ENCODE data around the gene FAM161B.
"Not testable (repeated sequence)": the region's sequence is repeated elsewhere in the genome, so short reads cannot be mapped to it uniquely, and the experiment has no call there.

Gene FAM161B

GRCh38 chr14:73919457-73919856, 30.4 kb downstream of the FAM161B start:
- H2BK120ac ChIP-seq (ENCODE audit: low read depth, low read length); H3K9me3 ChIP-seq (ENCODE audit: control insufficient read depth, low read length); H3K23ac ChIP-seq (ENCODE audit: low read length in 2 of 2); H2BK5ac ChIP-seq (ENCODE audit: low read depth, low read length, poor library complexity, severe bottlenecking); DNase-seq; H2AK5ac ChIP-seq (ENCODE audit: low read length, severe bottlenecking); H4K91ac ChIP-seq (ENCODE audit: low read length); H3K14ac ChIP-seq (ENCODE audit: low read length in 2 of 2); H2AFZ ChIP-seq (ENCODE audit: low read depth, low read length); H3K4me2 ChIP-seq (ENCODE audit: low read length, poor library complexity, severe bottlenecking); H3K4me1 ChIP-seq (ENCODE audit: control insufficient read depth, insufficient read depth, low read depth, low read length); H3K27ac ChIP-seq (ENCODE audit: low read length, poor library complexity, severe bottlenecking); H2BK15ac ChIP-seq (ENCODE audit: low read depth, poor library complexity, severe bottlenecking); H3K27me3 ChIP-seq (ENCODE audit: control insufficient read depth in 1 of 2, insufficient read depth in 1 of 2, low read length in 2 of 2); H3K18ac ChIP-seq (ENCODE audit: low read depth in 1 of 2, low read length in 2 of 2); H2BK12ac ChIP-seq (ENCODE audit: low read length in 2 of 2); H3K4ac ChIP-seq (ENCODE audit: low read depth in 1 of 2, low read length in 2 of 2); H3K4me3 ChIP-seq (ENCODE audit: insufficient read depth in 1 of 2, low read depth in 1 of 2, low read length in 2 of 2); H3K9ac ChIP-seq (ENCODE audit: low read length); H4K8ac ChIP-seq (ENCODE audit: low read length): not testable (repeated sequence)
- WGBS = 96% methylated on average over 2 of the region's 2 CpGs
- Histone ChIP-seq H3K36me3 (ENCODE audit: control insufficient read depth in 1 of 2, insufficient read depth in 2 of 2, low read depth in 1 of 2, low read length in 2 of 2) (peaks cover 24 to 83% of the 10 kb centered on the region in 2 experiments), H3K79me1 (replicated peaks; ENCODE audit: low read length, poor library complexity, severe bottlenecking) (peaks cover 24% of the 10 kb centered on the region)

- H3K36me3 ChIP-seq (ENCODE audit: control insufficient read depth in 1 of 2, insufficient read depth in 2 of 2, low read depth in 1 of 2, low read length in 2 of 2) = peaks cover 29 to 78% of the 10 kb centered on the region in 2 experiments
- H2AFZ ChIP-seq (ENCODE audit: low read depth, low read length) = no peak overlapping the region
- H3K79me1 ChIP-seq (replicated peaks; ENCODE audit: low read length, poor library complexity, severe bottlenecking) = peaks cover 27% of the 10 kb centered on the region
- no peak overlapping the region for H2BK120ac ChIP-seq (ENCODE audit: low read depth, low read length)
- no peak overlapping the region for H2AK5ac ChIP-seq (ENCODE audit: low read length, severe bottlenecking)
- H3K9ac ChIP-seq (ENCODE audit: low read length) = no peak overlapping the region
- no peak overlapping the region for H2BK15ac ChIP-seq (ENCODE audit: low read depth, poor library complexity, severe bottlenecking)
- 93% methylated on average over 6 of the region's 6 CpGs for WGBS
- DNase-seq = no peak
- no peak overlapping the region for H3K4me2 ChIP-seq (ENCODE audit: low read length, poor library complexity, severe bottlenecking)
- no peaks in the 10 kb centered on the region for H3K9me3 ChIP-seq (ENCODE audit: control insufficient read depth, low read length)
- no peak overlapping the region for H3K4me3 ChIP-seq (ENCODE audit: insufficient read depth in 1 of 2, low read depth in 1 of 2, low read length in 2 of 2)
- no peak overlapping the region for H3K18ac ChIP-seq (ENCODE audit: low read depth in 1 of 2, low read length in 2 of 2)
- H3K4ac ChIP-seq (ENCODE audit: low read depth in 1 of 2, low read length in 2 of 2) = no peak overlapping the region
- H2BK5ac ChIP-seq (ENCODE audit: low read depth, low read length, poor library complexity, severe bottlenecking) = no peak overlapping the region
- H3K27me3 ChIP-seq (ENCODE audit: control insufficient read depth in 1 of 2, insufficient read depth in 1 of 2, low read length in 2 of 2) = no peaks in the 10 kb centered on the region
- no peak overlapping the region for H4K8ac ChIP-seq (ENCODE audit: low read length)
- H3K23ac ChIP-seq (ENCODE audit: low read length in 2 of 2) = no peak overlapping the region
- no peak overlapping the region for H3K27ac ChIP-seq (ENCODE audit: low read length, poor library complexity, severe bottlenecking)
- H2BK12ac ChIP-seq (ENCODE audit: low read length in 2 of 2) = no peak overlapping the region
- H3K4me1 ChIP-seq (ENCODE audit: control insufficient read depth, insufficient read depth, low read depth, low read length) = no peaks in the 10 kb centered on the region
- no peak overlapping the region for H4K91ac ChIP-seq (ENCODE audit: low read length)
- no peak overlapping the region for H3K14ac ChIP-seq (ENCODE audit: low read length in 2 of 2)
These were observed 33.6 kb downstream of the FAM161B start for GRCh38 chr14:73916324-73916723.

- DNase-seq = no peak
- Histone ChIP-seq H3K4me2 (ENCODE audit: low read length, poor library complexity, severe bottlenecking) (no peak overlapping the region), H4K8ac (ENCODE audit: low read length) (no peak overlapping the region), H2BK15ac (ENCODE audit: low read depth, poor library complexity, severe bottlenecking) (no peak overlapping the region), H2BK12ac (ENCODE audit: low read length in 2 of 2) (no peak overlapping the region), H3K79me1 (replicated peaks; ENCODE audit: low read length, poor library complexity, severe bottlenecking) (peaks cover 24% of the 10 kb centered on the region), H3K9me3 (ENCODE audit: control insufficient read depth, low read length) (no peaks in the 10 kb centered on the region), H3K14ac (ENCODE audit: low read length in 2 of 2) (no peak overlapping the region), H3K4me1 (ENCODE audit: control insufficient read depth, insufficient read depth, low read depth, low read length) (no peaks in the 10 kb centered on the region), H4K91ac (ENCODE audit: low read length) (no peak overlapping the region), H3K23ac (ENCODE audit: low read length in 2 of 2) (no peak overlapping the region), H3K9ac (ENCODE audit: low read length) (no peak overlapping the region), H3K4ac (ENCODE audit: low read depth in 1 of 2, low read length in 2 of 2) (no peak overlapping the region), H3K4me3 (ENCODE audit: insufficient read depth in 1 of 2, low read depth in 1 of 2, low read length in 2 of 2) (no peak overlapping the region), H3K36me3 (ENCODE audit: control insufficient read depth in 1 of 2, insufficient read depth in 2 of 2, low read depth in 1 of 2, low read length in 2 of 2) (peaks cover 24 to 81% of the 10 kb centered on the region in 2 experiments), H2BK5ac (ENCODE audit: low read depth, low read length, poor library complexity, severe bottlenecking) (no peak overlapping the region), H3K18ac (ENCODE audit: low read depth in 1 of 2, low read length in 2 of 2) (no peak overlapping the region), H2BK120ac (ENCODE audit: low read depth, low read length) (no peak overlapping the region), H2AK5ac (ENCODE audit: low read length, severe bottlenecking) (no peak overlapping the region), H2AFZ (ENCODE audit: low read depth, low read length) (no peak overlapping the region), H3K27ac (ENCODE audit: low read length, poor library complexity, severe bottlenecking) (no peak overlapping the region), H3K27me3 (ENCODE audit: control insufficient read depth in 1 of 2, insufficient read depth in 1 of 2, low read length in 2 of 2) (no peaks in the 10 kb centered on the region)
- WGBS = 87% methylated on average over 3 of the region's 3 CpGs
These were observed 36.6 kb downstream of the FAM161B start for GRCh38 chr14:73913256-73913655.

- Histone ChIP-seq H2BK120ac (ENCODE audit: low read depth, low read length) (no peak overlapping the region), H3K9ac (ENCODE audit: low read length) (no peak overlapping the region), H3K4ac (ENCODE audit: low read depth in 1 of 2, low read length in 2 of 2) (no peak overlapping the region), H2AFZ (ENCODE audit: low read depth, low read length) (no peak overlapping the region), H3K79me1 (replicated peaks; ENCODE audit: low read length, poor library complexity, severe bottlenecking) (peaks cover 24% of the 10 kb centered on the region), H2BK12ac (ENCODE audit: low read length in 2 of 2) (no peak overlapping the region), H3K27ac (ENCODE audit: low read length, poor library complexity, severe bottlenecking) (no peak overlapping the region), H3K36me3 (ENCODE audit: control insufficient read depth in 1 of 2, insufficient read depth in 2 of 2, low read depth in 1 of 2, low read length in 2 of 2) (peaks cover 31 to 86% of the 10 kb centered on the region in 2 experiments), H3K27me3 (ENCODE audit: control insufficient read depth in 1 of 2, insufficient read depth in 1 of 2, low read length in 2 of 2) (no peaks in the 10 kb centered on the region), H3K4me3 (ENCODE audit: insufficient read depth in 1 of 2, low read depth in 1 of 2, low read length in 2 of 2) (no peak overlapping the region), H4K8ac (ENCODE audit: low read length) (no peak overlapping the region), H2AK5ac (ENCODE audit: low read length, severe bottlenecking) (no peak overlapping the region), H3K9me3 (ENCODE audit: control insufficient read depth, low read length) (no peaks in the 10 kb centered on the region), H3K4me1 (ENCODE audit: control insufficient read depth, insufficient read depth, low read depth, low read length) (no peaks in the 10 kb centered on the region), H3K4me2 (ENCODE audit: low read length, poor library complexity, severe bottlenecking) (no peak overlapping the region), H3K23ac (ENCODE audit: low read length in 2 of 2) (no peak overlapping the region), H2BK15ac (ENCODE audit: low read depth, poor library complexity, severe bottlenecking) (no peak overlapping the region), H3K18ac (ENCODE audit: low read depth in 1 of 2, low read length in 2 of 2) (no peak overlapping the region), H4K91ac (ENCODE audit: low read length) (no peak overlapping the region), H3K14ac (ENCODE audit: low read length in 2 of 2) (no peak overlapping the region), H2BK5ac (ENCODE audit: low read depth, low read length, poor library complexity, severe bottlenecking) (no peak overlapping the region)
- 100% methylated on average over 1 of the region's 1 CpG for WGBS
- no peak for DNase-seq
These were observed 40.2 kb downstream of the FAM161B start for GRCh38 chr14:73909681-73910080.
